ENCODE data around the gene ADARB2.

Gene ADARB2

DNA sequence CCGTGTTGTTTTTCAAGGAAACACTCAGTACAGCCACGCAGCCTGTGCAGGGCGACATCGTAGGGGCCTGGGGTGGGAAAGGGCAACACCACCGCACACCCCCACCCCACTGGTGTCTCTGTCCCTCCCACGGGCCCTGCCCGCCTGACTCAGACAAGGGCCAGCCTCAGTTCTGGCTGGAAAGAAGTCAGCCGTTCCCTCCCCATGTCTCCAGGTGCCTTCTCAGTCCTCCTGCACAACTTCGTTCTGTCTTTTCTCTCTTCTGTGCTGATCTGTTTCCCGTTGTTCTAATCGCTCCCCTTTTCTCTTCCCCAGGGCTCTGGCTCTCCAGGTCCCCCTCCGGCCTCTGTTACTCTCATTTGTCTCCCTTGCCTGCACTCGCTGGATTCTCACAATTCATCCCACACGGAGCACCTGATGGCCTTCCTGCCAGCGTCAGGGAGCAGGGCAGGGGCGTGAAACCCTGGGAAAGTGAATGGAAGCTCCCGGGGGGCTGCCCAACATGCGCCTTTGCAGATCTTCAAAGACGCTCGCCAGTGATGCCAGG lies 583.4 kb downstream of the ADARB2 start:
- H3K4me3 ChIP-seq (ENCODE audit: low read depth, low read length), result no peak overlapping the region
- TF ChIP-seq, protein P1, sequence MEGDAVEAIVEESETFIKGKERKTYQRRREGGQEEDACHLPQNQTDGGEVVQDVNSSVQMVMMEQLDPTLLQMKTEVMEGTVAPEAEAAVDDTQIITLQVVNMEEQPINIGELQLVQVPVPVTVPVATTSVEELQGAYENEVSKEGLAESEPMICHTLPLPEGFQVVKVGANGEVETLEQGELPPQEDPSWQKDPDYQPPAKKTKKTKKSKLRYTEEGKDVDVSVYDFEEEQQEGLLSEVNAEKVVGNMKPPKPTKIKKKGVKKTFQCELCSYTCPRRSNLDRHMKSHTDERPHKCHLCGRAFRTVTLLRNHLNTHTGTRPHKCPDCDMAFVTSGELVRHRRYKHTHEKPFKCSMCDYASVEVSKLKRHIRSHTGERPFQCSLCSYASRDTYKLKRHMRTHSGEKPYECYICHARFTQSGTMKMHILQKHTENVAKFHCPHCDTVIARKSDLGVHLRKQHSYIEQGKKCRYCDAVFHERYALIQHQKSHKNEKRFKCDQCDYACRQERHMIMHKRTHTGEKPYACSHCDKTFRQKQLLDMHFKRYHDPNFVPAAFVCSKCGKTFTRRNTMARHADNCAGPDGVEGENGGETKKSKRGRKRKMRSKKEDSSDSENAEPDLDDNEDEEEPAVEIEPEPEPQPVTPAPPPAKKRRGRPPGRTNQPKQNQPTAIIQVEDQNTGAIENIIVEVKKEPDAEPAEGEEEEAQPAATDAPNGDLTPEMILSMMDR (IDR thresholded peaks at IDR 0.05; ENCODE audit: low read depth, low read length), result no peak
- DNase-seq, result no peak
- no peaks in the 10 kb centered on the region for H3K9me3 ChIP-seq
- H3K27me3 ChIP-seq, result no peaks in the 10 kb centered on the region
- H3K4me1 ChIP-seq, result peaks cover 8% of the 10 kb centered on the region
- no peaks in the 10 kb centered on the region for H3K36me3 ChIP-seq

- Histone ChIP-seq H3K27me3 (no peaks in the 10 kb centered on the region), H3K4me1 (peaks cover 8% of the 10 kb centered on the region), H3K4me3 (ENCODE audit: low read depth, low read length) (no peak overlapping the region), H3K9me3 (no peaks in the 10 kb centered on the region), H3K36me3 (no peaks in the 10 kb centered on the region)
- TF ChIP-seq, protein P1 (IDR thresholded peaks at IDR 0.05; ENCODE audit: low read depth, low read length), result no peak
- DNase-seq, result no peak
These were observed 584.0 kb downstream of the ADARB2 start for GRCh38 chr10:1153251-1153763.

DNA sequence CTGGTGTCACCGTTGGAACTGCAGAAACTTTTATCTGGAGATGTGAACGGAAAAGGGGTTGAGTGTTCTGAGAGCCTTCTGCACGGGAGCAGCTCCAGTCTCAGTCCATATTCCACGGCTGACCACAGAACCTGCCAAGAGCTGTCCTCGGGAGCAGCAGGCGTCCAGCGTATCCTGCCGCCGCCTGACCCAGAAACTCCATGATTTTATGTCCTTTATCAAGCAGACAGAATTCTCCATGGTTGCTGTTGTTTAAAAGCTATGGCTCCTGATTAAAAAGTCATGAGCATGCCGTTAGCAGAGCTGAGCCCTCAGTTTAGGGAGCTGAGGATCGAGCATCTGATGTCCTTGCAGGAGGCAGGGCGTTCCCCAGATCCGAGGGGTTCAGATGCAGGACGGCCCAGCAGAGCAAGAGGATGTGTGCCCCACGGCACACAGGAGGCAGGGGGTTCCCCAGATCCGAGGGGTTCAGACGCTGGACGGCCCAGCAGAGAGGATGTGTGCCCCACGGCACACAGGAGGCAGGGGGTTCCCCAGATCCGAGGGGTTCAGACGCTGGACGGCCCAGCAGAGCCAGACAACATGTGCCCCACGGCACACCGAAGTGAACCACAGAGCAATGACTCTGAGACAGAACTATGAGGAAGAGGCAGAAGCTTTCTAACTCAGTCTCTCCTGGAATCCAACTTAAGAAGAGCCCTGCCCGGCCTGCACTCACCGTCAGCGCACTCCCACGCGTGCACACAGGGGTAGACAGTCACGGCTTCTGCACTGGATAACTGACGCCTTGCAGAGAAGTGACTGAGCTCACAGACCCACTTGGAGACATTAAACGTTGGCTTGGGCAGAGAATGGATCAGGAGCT lies 584.7 kb downstream of the ADARB2 start:
- TF ChIP-seq, protein P1 (IDR thresholded peaks at IDR 0.05; ENCODE audit: low read depth, low read length), result no peak
- Histone ChIP-seq H3K4me1 (peaks cover 8% of the 10 kb centered on the region), H3K4me3 (ENCODE audit: low read depth, low read length) (no peak overlapping the region), H3K27me3 (no peaks in the 10 kb centered on the region), H3K9me3 (no peaks in the 10 kb centered on the region), H3K36me3 (no peaks in the 10 kb centered on the region)
- no peak for DNase-seq

DNA sequence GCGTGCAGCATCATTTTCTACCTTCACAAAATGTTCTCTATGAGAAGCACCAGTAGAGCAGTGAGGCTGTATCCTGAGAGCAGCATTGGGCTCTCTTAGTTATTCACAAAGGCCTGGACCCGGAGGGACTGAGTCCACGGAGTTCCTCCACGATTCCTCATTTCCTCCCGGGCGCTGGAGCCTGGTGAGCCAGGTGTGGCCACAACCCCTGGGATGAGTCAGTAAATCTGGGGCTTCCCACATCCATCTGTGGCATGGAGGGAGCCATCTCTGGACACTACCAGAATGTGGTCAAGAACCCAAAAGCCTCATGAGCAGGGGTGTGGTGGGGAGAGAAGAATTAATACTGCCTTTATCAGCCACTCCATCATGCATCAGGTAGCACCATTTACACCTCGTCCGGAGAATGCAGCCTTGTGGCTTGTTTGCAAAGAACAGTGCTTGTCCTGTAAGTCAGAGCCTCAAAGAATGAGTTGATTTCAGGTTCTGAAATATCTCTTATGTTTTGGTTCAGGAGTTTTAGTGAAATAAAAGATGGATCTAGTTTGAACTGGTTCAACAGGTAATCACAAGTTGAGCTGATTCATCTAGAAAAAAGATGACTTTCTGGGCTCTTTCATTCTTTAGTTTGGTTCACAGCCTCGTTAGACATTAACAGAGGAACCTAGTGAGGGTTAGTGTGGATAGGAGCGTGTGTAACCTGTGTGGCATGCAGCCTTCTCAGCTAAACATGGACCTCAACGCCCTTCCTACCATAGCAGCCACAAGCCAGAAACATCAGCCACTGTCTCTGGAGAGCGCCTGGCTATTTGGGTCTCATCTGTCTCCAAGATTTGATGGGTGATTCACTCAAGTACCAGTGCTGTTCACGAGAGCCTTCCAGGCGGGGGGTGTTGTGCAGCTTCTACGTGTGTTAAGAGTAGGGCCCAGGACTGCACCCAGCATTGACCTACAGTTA lies 586.0 kb downstream of the ADARB2 start:
- Histone ChIP-seq H3K36me3 (no peaks in the 10 kb centered on the region), H3K27me3 (no peaks in the 10 kb centered on the region), H3K4me1 (peaks cover 8% of the 10 kb centered on the region), H3K9me3 (no peaks in the 10 kb centered on the region), H3K4me3 (ENCODE audit: low read depth, low read length) (no peak overlapping the region)
- TF ChIP-seq, protein P1 (IDR thresholded peaks at IDR 0.05; ENCODE audit: low read depth, low read length), result no peak
- DNase-seq, result no peak

GRCh38 chr10:1150638-1150955 lies 586.7 kb downstream of the ADARB2 start:
- TF ChIP-seq, protein P1 (IDR thresholded peaks at IDR 0.05; ENCODE audit: low read depth, low read length), result no peak
- no peaks in the 10 kb centered on the region for H3K27me3 ChIP-seq
- DNase-seq, result no peak
- no peaks in the 10 kb centered on the region for H3K36me3 ChIP-seq
- peaks cover 8% of the 10 kb centered on the region for H3K4me1 ChIP-seq
- H3K4me3 ChIP-seq (ENCODE audit: low read depth, low read length), result no peak overlapping the region
- no peaks in the 10 kb centered on the region for H3K9me3 ChIP-seq

Measured in BE2C (cell line).